Activated CD4-positive, alpha-beta T cell treated with anti-CD3 and anti-CD28 coated beads, Interleukin-2, amount 50 U/mL, for 24 hours (primary cell): ENCODE measurements around the gene NPR2.

ENCODE experiments used
- DNase-seq, 2 donors: peaks; one replicate each; pipeline ENCODE4 v3.0.0-alpha.2; 2020; ENCODE audit warnings: low read depth in 1 of 2, low spot score in 1 of 2

Gene NPR2

DNA sequence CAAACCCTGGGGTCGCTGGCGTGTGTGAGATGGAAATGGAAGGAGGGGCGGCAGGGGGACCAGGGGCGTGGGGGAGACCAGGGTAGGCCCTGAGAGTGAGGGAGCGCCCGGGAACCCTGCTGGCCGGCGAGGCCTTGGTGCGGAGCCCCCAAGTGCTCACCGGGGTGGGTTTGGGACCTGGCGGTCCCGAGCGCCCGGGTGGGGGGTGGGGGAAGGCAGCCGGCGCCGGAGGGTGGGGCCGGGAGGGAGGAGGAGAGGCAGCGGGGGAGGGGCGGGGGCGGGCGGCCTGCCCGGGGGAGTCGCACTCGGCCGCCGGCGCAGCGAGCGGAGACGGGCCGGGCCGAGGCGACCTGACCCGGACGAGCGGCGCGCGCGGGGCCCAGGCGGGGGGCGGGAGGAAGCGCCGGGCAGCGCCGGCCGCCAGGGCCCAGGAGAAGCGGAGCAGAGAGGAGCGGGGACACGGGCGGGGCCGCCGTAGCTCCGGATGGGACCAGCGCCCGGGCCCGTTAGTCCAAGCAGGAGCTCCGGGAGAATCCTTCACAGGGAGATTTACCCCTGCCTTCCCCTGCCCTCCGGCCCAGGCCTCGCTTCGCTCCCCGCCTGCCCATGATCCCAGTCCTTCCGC is at the start of gene NPR2:
Gene NPR2, plus strand, starts transcription at position 295 of the 625 bp plus-strand sequence. CDS start 818 bp downstream, outside the sequence.
- no peak for DNase-seq

DNA sequence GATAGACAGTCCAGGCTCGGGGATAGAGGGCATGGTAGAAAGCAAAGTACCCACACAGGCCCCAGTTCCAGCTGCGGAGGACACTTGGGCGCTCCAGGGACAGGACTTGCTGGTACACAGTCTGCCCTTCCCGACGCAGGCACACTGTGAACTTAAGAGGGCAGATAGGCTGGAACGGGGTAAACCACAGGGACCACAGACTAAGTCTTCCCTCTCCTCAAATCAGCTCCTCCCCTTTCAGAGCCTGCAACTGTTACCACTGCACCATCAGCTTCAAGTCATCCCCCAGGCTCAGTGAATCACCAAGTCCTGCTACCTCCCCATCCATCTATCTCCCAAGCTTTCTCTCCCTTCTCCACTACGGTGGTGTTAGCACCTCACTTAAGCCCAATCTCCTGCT is 49.7 kb upstream of the NPR2 start:
- DNase-seq: no peak

DNA sequence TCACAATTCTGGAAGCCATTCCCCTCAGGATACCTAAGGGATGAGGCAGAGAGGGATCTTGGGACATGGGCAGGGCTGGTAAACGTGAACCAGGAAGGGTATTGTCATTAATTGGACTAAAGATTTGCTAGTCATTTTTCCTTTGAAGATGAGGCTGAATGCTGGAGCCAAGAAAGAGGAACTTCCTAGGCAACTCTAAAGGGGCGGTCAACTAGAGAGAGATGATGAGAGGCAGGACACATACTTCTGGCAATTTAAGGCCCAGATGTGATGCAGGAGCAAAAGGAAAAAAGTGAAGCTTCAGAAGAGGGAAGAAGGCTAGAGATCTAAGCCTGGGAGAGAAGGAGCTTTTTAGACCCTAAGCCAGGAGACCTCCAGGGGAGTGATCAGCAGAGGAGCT is 47.9 kb upstream of the NPR2 start:
- DNase-seq: no peak

DNA sequence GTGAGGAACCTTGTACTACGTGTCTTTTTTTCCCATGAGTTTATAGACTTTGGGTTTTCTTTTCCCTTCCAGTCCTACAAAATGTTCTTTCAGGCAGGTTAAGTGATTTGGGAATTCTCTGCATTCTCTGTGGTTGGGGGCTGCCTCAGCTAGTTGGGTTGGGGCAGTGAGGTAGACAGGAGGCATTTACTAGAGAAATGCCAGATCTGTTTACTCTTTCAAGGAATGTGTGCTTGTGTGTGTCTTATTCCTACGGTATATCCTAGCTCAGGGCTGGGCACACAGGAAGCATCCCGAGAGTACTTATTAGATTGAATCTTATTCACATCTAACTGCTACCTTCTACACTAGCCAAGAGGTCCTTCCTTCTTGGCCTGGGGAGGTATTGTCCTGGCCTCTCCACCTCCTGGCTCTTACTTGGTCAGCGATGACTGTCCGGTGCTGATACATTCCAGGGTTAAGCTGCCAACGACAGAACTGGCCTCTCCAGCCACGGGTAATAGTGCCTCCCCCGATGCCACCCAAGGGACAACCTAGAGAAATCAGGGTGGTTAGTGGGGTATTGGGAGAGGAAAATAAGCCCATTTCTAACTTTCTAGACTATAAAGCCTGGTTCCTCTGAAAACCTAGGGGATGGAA is 47.4 kb upstream of the NPR2 start:
- no peak for DNase-seq

DNA sequence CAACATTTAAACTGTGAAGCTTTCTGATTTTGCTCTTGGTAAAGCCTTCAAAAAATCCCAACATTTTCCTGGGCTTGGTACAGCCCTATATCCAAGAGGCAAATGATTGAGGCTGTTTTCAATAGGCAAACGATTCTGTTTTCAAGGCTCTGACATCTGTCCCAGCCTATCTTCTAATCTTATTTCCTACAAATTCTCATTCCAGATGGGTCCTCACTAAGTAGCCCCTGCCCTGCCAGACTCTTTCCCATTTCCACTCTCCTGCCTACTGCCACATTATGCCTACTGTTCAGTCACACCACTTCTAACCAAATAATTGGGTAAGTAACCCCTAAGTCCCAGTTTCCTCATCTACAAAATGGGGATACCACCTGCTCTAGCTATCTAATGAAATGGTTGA is 45.8 kb upstream of the NPR2 start:
- DNase-seq: no peak

DNA sequence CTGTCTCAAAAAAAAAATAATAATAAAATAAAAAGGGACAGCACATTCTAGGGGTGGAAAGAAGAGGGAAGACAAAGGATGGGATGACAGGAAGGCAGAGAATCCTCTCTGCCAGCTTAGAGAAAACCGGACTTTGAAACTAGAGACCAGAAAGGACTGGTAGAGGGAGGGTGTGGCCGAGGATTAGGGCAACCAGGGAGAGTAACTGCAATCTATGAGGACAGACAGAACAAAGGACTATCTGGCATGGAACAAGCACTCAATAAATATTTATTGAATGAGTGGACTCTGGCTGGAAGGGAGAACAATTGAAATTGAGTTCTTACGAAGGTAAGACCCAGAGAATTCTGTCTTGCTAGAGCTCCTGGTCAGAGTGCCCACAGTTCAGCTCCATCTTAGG is 44.8 kb upstream of the NPR2 start:
- no peak for DNase-seq

DNA sequence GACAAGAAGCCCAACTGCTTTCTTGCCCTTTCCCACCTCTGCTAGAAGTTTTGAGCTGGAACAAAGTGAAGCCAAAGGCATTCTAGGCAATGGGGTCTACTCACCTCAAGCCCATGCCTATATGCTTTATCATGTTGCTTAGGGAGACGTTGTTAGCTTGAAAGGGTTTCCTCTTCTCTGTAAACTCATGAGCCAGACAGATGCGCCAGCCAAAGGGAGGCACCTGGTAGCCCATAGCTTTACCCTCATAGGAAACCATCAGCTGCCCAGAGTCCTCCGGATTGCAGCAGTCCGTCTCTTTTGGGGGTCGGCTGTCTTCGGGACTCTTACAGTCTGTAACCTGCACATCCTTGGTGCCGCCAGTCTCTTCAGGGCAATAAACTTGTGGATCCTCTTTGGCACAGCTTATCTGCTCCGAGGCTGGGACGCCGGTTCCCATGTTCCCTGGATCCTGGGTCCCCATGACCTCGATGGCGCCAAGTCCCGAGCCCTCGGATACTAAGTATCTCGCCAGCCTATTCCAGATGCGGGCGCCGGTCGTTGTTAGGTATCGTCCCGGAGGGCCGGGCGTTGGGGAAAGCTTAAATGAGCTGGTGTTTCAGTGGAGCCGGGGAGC is 43.0 kb upstream of the NPR2 start:
- no peak for DNase-seq

DNA sequence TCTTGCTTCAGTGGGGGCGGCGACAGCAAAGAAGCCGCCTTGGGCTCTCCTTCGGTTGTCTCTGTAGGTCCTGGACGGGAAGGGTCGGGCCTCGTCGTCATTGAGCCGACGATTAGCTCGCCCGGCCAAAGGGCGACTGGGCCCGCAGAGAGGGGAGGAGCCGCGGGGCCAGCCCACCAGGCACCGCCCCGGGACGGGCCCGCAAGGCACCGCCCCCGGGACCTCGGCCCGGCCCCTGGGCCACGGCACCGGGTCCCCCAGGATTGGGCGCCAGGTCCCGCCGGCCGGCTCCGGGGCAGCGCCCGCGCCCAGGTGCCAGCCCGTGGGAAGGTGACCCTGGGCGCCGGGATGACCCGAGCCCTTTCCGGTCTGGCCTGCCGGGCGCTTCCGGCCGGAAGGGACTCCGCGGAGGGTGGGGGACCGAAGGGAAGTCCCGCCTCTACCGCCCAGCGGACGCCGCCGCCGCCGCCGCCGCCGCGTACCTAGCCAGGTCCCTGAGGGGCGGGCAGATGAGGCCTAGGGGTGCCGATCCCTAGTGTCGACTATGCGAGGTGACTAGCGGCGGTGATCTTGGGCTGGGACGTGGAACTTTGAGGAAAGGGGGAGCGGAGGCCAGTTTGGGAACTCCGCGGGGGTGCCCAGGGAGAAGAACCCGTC is 42.4 kb upstream of the NPR2 start, which contains the start of the genes GBA2 and RGP1:
Gene GBA2, minus strand, starts transcription at position 371 of the 657 bp plus-strand sequence. CDS start 524 bp downstream, outside the sequence.
Gene RGP1, plus strand, starts transcription at position 430 of the 657 bp plus-strand sequence. CDS start 469 bp downstream, outside the sequence.
- peak; percentile 49 for DNase-seq

DNA sequence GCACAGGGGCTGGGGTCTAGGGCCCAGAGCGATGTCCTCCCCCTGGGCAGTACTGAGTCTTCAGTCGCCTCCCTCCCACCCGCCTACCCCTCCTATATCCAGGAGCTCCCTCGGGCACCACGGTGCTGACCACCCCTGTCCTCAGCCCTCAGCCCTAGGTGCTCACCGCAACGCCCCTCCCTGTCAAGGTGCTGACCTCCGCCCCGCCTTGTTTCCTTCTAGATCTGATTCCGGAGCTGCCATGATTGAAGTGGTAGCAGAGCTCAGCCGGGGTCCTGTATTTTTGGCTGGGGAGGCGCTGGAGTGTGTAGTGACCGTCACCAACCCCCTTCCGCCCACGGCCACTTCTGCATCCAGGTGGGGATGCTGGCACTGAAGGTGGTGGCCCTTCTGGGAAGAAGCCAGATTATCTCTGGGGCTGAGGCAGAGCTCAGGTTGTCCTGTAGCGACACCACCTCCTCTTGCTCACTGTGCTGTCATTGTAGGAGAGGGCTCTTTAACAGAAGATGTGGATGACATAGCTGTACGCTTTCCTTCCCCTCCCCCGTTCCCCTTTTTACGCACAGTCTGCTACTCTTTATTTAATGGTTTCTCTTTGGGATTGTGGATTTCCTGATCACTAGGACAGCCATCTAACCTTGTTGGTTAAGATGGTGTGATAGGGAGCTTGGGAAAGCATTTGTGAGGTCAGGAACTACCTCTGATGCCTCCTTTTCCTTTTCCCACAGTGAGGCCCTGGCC is 41.7 kb upstream of the NPR2 start:
- DNase-seq: no peak

DNA sequence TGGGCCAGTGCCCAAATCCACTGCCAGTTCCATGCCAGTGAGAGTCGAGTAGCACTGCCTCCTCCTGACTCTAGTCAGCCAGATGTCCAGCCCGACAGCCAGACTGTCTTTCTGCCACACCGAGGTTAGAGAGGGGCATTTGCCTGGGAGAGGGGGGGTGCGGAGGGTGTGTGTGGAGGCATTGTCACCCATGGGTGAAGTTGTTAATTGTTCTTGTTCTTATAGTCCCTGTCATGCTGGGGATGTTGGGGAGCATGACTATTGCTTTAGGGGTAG is 41.2 kb upstream of the NPR2 start:
- no peak for DNase-seq

DNA sequence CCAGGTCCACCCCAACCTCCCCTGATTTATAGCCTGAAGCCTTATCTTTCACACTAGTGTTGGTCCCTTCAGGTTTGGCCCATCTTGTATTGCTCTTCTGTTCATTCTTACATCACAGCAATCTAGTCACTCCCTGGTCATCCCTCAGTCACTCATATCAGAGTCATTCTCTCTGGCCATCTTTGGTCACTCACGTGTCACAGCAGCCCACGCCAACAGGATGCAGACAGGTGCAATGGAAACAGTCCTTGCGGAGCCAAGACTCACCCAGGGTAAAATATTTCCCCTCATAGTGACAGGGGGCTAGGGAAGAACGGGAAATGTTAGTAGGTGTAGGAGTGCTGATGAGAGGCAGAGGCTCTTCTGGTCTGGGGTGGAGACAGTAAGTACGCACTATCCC is 37.9 kb upstream of the NPR2 start:
- DNase-seq: no peak

DNA sequence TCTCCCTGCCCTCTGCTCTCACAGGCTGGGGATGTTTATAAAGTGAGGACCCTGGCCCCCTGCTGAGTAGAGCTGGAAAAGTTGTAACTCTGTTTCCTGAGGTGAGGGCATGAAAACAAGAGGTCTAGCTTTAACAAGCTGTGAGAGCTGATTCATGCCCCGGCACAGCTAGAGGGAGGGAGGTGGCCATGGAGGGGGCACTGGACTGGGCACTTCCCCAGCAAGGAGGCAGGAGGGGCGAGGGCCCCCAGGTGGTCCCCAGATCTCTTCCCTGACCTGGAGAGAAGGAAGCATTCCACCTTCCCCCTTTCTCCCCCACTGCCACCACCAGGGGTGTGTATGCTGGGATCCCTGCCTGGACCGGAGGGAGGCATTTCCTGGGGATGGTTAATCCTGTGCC is 37.1 kb upstream of the NPR2 start, which contains the start of gene MSMP:
Gene MSMP, minus strand, starts transcription at position 13 of the 400 bp plus-strand sequence. CDS start 147 bp downstream, outside the sequence.
- no peak for DNase-seq

DNA sequence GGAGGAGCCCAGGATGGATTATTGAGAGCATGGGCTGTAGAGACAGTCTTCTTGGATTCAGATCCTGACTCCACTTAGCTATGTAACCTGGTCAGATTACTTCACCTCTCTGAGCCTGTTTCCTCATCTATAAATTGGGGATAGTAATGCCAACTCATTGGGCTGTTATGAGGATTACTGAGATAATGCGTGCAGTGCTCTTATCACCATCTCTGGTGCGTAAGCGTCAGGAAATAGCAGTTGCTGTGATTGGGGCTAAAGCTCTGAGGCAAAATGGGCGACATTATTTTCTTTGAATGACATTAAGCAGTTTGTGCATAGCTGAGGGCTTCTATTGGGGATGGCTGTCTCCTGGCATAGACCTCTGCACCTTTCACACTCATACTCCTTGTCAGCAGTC is 36.3 kb upstream of the NPR2 start:
- no peak for DNase-seq

DNA sequence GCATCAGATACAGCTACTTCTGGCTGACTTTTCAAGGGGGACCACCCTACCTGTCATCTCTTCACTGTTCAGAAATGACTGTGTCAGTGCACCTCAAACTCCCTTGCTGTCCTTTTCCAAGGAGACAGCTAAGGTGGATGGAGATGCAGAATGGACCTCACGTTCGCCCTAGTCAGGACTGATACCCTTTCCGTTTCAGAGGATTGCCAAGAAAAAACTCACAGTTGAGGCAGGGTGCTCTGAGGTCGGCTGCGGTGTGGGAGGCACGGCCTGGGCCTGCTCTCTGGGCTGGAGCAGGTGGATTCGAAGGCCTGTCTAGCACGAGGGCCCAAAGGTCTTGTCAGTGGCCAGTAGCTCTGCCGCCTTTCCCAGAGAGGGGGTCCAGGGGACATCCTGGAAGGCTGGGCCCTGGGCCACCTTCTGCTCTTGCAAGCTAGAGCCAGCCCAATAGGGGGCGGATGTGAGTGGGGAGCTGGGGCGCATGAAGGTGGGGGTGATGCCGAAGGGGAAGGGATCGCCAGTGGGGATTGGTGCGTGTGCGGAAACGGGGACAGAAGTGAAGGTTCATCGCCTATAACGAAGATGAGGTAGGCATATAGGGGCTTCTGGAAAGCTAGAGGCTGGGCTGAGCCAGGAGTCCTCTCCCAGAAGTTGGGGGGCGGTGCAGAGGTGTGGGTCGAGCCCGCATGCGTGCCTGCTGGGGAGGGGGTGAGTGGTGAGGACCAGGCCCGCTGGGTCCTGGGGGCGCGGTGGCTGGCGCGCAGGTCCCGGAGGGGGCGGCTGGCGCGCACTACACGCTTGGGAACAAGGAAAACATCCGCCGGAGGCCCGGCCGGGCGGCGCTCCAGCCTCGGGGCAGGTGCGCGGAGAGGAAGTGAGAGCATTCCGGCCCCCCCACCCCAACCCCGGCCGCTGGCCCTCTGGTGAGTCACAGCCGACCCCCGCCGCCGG is 34.8 kb upstream of the NPR2 start:
- DNase-seq: peak; percentile 60 to 78

DNA sequence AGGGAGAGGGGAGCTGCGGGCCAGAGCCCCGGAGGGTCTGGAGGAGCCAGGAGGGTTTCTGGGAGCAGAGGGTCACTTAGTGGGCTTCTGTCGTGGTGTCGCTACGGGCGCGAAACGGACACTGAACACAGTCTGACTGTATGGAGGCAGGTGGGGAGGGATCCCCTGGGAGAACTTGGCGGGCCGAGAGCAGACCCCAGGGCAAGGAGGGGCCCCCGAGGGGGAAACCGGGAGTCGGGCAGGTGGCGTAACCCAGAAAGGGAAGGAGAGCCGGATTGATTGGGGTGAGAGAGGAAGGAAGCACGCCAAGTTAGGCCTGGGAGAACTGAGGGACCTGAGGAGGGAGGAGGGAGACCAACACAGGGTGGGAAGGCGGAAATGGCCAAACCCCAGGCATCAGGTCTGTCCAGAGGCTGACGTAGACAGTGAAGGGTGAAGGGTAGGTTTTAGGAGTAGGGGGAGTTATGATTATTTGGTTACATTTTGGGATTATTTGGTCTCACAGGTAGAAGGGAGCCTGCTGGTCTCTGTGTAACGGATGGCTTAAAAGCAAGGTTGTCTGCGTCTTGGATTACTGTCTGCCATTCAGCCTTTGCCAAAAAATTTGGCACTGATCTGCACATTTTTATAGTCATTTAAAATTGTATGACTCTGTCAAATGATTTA is 34.0 kb upstream of the NPR2 start:
- peak in 1 of 2 donors; percentile 21 for DNase-seq

DNA sequence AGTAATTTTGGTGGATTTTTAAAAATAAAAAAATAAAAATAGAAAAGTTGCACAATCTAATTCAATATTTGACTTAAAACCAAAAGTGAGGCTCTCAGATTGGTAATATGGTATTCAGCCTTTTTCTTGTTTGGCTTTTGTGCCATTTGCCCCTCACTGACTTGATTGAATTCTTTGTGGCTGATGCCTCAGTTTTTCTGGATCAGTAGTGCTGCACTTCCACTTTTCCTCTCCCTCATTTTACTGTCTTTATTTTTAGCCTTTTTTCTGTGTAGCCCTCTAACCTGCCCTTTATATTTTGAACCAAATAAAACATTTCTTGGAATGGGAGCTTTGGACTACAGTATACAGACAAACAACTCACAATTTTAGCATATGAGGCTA is 33.5 kb upstream of the NPR2 start:
- DNase-seq: no peak

DNA sequence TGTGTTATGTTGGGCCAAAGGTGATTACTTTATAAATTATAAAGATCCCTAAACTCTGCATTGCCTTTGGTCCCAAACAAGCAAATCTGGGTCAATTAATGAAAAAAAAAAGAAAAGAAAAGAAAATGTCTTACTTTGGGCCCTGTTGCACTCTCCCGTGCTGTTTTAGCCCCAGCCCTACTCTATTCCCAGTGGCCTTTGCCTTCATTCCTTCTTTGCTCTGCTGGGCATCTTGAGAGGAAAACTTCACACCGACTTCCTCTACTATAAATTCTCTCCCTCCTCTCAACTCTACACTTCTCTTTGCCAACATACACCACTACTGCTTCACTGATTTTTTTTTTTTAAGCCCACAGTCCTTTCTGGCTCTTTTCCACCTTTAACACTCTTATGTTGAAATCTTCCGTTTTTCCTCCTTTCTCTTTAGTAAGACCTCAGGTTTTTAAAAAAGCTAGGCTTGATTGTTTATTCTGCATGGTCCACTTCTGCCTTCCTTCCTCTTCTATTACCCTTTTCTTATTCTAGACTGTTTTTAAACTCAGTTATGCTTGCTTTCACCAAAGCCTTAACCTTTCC is 32.8 kb upstream of the NPR2 start:
- no peak for DNase-seq

DNA sequence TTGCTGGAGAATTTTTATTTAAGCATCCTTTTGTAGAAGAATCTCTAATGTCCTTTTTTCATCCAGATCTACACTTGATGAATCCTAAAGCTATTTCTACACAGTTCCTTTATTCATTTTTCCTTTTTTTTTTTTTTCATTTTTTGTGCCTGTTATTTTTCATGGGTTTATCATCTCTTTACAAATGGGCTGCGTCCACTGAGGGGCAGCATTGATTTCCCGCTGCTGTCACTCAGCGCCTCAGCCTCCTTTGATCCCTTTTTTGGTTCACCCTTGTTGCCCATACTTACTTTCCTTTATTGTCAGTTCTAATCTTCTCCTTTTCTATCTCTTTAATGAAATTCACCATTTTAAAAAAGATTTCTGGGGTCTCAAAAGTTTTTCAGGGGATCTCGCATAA is 31.6 kb upstream of the NPR2 start:
- no peak for DNase-seq

DNA sequence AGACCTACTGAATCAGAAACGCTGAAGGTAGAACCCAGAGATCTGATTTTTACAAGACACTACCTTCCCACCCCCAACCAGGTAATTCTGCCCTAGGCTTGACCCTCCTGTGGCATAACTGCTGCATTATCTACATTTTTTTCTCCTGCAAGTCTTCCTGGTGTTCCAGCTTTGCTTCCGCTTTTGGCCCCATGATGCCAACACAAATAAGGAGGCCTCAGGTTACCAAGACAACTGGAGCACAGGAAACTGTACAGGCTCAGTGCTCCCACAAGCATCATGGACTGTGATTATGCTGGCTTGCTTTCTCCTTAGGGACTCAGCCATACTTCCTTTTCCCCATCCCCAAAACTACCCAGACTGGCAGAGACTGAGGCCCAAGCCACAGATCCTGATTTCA is 30.7 kb upstream of the NPR2 start:
- no peak for DNase-seq
